Kidney glomerular epithelial cell (primary cell): Measurements from ENCODE around the gene PLIN4.
"Not testable (repeated sequence)": the region's sequence is repeated elsewhere in the genome, so short reads cannot be mapped to it uniquely, and the experiment has no call there.

Source experiments
- DNase-seq: peaks from one replicate; lab custom pipeline; 2025; lab: John Stamatoyannopoulos, UW

Gene PLIN4

DNA sequence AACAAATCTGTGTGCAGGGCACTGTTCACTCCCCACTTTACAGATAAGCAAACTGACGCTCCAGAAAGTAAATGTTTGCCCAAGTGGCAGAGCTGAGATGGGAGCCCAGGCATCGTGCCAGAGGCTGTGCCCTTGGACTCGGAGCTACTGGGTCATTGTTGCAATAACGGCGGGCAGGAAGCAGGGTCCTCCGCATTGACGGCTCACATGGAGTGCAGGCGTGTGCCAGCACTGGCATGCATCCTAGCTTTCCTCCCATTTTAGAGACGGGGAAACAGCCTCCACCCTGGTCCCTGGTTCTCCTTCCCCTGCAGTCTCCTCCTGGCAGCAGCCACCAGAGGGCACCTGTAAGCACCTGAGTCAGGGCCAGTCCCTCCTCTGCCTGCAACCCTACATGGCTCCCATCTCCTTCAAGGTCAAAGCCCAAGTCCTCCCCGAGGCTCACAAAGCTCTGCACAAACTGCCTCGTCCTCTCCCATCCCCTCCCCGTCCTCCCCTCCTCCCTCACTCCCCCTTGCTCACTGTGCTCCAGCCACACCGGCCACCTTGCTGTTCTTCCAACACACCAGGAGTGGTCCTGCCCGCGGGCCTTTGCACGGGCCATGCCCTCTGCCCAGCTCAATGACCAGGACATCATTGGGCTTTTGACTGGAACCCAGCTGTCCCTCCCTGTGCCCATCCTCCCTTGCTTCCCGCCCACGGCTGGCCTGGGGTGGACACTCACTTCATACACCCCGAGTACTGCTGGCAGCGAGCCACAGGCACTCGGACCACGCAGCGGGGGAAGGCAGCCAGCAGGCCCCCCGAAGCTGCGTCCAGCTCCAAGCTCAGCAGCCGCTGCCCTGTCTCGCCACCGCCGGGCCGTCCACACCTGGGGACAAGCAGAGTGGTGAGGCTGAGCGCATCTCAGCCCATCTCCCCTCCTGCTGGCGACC is 29.3 kb upstream of the PLIN4 start:
- no peak for DNase-seq

DNA sequence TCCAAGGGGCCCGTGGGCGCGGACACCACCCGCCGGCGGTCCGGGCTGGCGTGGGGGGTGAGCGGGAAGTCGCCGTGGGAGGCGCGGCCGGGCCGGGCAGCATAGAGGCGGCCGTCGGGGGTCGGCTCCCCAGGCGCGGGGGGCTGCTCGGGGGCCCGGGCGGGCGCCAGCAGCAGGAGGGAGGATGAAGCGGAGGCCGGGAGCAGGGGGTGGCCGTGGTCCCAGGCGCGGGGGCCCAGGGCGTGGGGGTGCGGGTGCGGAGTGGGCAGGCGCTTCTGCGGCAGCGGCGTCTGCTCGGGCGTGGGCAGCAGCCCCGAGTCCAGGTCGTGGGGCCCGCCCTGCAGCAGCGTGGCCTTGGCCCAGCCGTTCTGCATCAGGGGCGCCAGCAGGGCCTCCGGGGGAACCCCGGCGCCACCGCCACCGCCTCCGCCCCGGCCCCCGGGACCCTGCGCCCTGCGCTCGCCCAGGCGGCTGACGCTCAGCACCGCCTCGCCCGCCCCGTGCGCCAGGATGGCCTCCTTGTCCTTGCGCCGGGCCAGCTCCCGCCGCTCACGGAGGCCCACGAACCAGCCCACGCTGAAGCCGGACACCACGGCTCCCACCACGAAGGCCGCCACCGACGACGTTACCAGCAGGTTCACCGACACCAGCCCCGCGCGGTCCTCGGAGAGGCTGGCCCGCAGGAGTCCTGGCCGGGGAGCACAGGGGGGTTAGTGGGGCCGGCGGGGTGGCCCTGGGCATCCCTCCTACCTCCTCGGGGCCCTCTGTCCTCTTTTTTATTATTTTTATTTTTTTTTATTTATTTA is 25.8 kb upstream of the PLIN4 start:
- DNase-seq: no peak

DNA sequence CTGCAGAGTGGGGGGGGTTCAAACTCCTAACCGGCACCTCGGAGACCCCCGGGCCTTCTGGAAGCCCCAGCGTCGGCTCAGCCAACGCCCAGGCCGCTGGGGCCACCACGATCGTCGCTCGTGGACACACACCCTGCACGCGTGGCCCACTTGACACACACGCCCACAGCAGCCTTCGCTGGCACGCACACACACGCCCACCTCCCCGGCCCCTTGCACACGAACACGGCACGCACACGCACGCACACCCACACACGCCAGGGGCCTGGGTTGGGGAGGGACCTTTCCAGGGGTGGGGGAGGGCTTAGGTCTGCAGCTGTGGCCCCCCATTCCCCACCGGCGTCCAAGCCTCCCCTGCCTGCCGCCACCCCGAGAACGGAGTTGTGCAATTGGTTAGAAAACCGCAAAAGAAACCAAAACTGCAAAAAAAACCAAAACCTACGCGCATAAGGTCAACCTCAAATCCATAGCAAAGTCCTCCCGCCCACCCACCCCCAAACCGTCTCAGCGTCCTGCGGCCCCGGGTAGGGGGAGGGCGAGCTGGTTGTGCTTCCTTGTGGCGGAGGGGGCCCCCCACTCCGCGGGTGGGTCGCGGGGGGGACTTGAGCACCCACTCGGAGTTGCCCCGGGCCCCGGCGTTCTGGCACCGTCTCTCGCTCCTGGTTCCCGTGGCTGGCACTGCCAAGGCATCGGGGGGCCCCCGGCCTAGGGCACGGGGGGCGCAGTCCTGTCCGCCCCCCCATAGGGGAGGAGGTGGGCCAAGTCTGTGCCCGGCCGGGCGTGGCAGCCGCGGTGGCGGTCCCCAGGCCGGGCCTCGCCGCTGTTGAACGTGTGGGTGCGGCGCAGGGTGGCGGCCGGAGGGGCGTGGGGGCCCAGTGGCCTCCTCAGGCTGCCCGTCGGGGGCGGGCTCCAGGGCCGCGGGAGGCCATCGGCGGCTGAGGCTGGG is 24.9 kb upstream of the PLIN4 start:
- DNase-seq: no peak

DNA sequence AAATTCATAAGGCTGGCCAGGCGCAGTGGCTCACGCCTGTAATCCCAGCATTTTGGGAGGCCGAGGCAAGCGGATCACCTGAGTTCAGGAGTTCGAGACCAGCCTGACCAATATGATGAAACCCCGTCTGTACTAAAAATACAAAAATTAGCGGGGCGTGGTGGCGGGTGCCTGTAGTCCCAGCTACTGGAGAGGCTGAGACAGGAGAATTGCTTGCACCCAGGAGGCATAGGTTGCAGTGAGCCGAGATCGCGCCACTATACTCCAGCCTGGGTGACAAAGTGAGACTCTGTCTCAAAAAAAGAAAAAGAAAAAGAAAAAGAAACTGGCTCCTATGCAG is 23.5 kb upstream of the PLIN4 start:
- not testable (repeated sequence) for DNase-seq

DNA sequence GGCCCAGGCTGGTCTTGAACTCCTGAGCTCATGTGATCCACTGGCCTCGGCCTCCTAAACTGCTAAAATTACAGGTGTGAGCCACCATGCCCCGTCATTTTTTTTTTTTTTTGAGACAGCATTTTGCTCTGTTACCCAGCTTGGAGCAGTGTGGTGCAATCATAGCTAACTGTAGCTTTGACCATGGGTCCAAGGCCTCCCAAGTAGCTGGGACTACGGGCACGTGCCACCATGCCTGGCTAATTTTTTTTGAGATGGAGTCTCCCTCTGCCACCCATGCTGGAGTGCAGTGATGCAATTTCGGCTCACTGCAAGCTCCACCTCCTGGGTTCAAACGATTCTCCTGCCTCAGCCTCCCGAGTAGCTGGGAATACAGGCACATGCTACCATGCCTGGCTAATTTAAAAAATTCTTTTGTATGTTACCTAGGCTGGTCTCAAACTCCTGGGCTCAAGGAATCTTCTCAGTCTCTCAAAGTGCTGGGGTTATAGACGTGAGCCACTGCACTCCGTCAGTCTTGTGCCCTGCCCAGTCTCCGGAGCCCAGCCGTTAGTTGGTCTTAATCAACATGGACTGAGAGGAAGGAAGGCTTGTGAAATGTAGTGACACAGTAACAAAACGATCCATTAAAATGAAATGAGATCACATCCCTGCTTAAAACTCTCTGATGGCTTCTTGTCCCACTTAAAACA is 23.0 kb upstream of the PLIN4 start:
- DNase-seq: no peak

DNA sequence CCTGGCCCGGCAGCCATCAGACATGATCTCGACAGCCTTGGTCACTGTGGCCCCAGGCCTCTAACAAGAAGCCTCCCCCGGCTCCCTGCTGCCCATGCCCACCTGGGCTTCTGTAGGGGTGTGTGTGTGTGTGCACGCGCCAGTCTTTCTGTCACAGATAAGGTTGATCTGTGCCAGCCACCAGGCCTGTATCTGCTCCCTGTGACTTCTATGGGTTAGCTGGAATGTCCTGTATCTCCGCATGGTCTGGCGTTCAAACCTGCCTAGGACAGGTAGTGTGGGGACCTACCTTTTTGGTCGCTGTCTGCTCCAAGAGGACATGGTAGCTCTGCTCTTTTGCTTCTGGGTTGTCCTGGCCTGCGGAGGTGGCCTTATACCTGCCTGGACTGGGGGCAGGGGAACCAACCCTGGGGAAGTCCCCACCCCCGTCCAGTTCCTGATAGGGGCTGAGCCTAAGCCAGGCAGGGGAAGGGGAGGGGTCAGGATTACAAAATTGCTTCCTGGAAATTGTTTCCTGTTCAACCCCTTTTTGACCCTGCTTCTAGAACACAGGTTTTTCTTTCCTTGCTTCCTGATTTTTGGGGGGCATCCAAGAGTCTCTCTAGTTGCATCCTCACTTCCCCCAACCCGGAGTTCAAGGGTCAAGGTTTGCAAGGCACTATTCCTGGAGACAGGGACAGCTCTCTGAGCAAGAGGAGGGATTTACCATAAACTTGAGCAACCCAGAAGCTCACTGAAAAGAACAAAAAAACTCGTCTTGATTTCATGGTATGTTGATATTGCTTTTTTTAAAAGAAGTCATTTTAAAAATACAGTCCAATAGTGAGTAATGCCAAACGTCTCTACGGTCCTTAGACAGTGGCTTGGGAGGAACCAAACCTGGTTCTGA is 21.7 kb upstream of the PLIN4 start, which contains the start of gene LRG1:
TSS of gene LRG1 (minus strand) at position 344 of the 889 bp plus-strand sequence. CDS start at position 321, 23 bp downstream.
- DNase-seq: no peak

DNA sequence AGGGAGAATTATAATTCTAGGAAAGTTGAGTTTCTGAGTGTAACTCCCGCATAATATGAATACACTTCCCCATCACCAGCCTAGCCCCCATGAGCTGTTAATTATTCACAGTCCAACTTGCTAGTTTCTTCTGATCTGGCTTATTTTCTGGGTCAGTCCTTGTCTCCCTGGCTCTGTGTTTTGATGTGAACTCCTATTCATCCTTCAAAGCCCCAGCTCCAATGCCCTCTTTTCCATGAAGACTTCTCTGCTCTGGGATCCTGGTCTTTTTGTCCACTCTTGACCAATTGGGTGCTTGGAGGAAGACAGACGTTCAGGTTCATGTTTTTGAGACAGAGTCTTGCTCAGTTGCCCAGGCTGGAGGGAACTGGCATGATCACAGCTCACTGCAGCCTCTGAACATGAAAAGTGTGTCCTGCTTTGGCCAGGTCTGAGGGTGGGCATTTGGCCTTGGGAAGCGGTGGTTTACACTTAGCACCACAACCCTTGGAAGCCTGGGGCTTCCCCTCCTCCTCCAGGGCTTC is 20.9 kb upstream of the PLIN4 start:
- DNase-seq: no peak

DNA sequence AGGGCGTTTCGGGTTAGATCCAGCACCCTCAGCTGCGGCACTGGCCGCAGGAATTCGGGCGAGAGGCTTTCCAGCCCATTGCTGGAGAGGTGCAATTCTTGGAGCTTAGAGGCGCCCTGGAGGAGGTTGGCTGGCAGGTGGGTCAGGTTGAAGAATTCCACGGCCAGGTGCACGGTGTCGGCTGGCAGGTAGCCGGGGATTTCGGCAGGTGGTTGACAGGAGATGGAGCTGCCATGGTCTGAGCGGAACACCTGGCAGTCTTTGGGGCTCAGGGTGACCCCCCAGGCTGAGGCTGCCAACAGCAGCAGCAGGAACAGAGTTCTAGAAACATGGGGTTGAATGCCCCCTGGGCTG is 20.3 kb upstream of the PLIN4 start:
- no peak for DNase-seq

DNA sequence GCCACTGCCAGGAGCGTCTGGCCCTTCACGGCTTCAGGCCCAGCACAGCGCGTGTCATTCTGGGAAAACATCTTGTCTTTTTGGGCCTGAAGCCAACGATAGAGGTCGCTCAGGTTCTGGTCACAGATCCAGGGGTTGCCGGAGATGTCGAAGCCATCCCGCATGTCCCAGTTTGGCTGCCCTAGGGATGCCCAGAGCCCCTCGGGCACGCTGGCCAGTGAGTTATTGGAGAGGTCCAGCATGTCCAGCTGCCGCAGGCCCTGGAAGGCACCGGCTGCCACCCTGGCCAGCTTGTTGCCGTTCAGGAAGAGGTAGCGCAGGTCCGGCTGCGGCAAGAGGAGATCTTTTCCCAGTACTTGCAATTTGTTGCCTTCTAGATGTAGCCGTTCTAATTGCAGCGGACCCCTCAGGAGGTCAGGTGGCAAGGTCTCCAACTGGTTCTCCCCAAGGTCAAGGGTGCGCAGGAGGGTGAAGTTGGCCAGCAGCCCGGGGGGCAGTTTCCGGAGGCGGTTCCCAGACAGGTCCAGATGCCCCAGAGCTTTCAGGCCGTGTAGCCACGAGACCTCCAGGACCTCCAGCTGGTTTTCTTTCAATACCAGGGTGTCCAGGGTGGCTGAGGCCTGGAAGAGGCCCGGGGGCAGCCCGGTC is 19.8 kb upstream of the PLIN4 start:
- no peak for DNase-seq

DNA sequence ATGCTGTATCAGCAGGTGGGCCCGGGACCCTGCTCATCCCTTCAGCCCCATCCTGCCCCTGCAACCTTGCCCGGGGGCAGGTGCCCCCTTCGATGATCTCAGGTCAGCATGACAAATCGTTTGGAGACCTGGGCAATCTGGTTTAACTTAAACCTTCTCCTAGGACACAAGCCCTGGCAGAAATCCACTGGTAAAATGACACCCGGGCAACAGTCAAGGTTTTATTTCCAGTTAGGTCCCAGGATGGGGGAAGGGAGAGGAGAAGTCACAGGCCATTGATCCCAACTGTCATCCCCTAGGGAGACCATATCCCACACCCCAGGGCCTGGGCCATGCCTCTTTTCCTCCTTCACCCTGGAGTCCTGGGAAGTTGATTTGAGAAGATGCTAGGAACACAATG is 18.5 kb upstream of the PLIN4 start:
- no peak for DNase-seq

DNA sequence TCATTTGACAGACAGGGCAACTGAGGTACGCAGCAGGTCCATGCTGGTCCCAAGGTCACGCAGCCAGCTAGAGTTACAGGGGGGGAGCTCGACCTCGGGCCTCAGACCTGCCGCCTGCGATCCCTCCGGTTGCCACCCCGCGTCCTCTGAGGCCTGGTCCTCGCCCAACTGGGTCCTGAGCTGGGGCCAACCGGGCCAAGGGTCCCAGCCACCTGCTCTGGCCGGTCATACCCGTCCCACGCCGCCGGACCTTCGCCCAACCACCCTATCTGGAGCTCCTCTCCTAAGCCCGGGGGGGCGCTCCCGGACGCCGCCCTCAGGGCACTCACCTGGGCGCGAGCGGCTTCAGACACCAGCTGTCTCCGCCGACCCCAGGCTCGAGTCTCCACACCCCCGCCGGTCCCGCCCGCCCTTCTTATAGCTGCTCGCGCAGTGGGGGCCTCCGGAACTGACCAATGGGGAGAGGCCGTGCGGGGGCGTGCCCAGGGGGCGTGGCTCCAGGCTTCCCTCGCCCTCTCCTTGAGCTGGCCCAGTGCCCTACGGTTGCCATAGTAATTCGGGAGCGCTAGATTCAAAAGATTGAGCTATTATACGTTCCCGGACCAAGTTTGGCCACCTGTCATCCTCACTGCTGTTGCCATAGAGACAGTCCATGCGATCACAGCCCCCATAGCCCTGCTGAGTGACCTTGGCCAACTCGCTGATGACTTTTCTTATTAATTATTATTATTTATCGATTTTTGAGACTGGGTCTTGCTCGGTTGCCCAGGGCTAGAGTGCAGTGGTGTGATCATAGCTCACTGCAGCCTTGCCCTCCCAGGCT is 16.8 kb upstream of the PLIN4 start, which contains the start of gene PLIN5:
TSS of gene PLIN5 (minus strand) at position 389 of the 823 bp plus-strand sequence. CDS start 1,150 bp downstream, outside the sequence.
- no peak for DNase-seq

DNA sequence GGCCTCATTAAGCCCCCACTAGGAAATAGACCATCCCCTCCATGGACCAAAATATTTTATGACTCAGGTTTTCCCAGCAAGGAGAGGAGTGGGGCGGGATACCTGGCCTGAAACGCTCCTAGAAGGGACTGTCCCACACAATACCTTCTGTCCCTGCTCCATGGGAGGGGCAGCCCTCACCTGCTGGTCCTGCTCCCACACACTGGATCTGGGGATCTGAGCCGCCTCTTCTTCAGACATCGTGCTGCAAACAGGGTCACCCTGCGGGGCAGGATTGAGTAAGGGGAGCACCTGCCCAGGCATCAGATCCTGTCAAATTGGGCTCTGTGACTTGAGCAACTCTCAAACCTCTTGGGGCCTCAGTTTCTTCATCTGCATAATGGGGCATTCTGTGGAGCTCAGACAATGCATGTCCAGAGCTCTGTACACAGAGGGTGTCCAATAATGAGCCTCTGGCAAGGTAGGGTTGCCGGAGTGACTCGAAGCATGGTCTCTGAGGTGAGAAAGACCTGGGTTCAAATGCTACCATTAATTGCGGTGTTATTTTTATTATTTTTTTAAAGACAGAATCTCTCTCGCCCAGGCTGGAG is 15.6 kb upstream of the PLIN4 start:
- no peak for DNase-seq

DNA sequence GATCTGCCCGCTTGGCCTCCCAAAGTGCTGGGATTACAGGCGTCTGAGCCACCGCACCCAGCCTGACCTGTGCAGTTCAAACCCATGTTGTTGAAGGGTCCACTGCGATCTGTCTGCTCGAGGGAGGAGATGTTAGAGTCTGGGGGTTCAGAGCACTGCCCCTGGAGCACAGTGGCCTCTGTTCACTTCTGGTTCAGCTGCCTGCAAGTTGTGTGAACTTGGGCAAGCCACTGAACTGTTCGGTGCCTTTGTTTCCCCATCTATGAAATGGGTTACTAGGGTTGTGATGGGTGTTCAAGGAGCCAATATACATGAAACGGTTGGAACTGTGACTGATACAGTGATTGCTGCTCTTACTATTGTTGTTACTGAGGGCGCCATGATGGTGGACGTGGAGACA is 15.0 kb upstream of the PLIN4 start:
- no peak for DNase-seq

DNA sequence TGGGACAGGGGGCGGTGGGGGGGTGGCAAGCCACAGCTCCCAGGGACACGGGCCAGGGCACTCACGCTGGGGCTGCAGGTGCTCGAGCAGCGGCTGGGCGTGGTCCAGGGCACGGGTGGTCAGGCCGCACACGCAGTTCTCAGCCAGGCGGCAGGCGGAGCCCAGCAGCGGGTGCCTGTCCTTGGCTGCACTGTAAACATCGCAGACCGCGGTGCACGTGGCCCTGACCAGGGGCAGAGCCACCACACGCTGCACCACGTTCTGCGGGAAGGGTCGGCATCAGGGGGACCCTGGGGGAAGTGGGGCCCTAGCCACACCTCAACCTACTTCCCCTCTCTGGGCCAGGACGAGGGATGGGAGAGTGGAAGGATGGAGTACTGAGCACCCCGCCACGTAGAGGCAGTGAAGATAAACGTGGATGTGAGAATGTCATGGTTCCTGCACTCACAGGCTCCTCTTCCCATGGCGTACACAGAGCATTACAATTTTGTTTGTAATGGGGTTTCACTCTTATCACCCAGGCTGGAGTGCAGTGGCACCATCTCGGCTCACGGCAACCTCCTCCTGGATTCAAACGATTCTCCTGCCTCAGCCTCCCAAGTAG is 13.4 kb upstream of the PLIN4 start:
- DNase-seq: no peak

DNA sequence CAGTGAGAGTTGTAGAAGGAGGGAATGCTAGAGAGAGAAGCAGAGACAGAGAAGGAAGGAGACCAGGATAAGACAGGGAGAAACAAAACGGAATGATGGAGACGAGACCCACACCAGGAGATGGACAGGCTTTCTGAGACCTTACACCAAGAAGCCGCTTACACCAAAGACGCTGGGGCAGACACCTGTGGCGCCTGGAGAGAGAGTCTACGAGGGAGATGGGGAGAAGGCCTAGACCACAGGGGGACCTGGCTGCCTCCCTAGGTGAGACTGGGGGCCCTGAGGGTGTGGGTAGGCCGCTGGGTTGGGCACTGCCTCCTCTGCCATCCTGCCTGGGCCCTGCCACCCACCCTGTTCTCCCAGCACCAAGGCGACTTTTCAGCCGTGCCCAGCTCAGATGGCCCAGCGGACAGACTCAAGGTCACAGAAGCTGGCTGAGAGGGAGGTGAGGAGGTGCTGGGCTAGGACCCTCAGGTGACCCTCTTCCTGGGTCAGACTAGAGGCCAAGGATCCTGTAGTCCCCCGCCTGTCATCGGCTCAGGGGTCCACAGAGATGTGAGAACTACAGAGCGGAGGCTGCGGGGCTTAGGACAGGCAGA is 11.7 kb upstream of the PLIN4 start:
- no peak for DNase-seq

DNA sequence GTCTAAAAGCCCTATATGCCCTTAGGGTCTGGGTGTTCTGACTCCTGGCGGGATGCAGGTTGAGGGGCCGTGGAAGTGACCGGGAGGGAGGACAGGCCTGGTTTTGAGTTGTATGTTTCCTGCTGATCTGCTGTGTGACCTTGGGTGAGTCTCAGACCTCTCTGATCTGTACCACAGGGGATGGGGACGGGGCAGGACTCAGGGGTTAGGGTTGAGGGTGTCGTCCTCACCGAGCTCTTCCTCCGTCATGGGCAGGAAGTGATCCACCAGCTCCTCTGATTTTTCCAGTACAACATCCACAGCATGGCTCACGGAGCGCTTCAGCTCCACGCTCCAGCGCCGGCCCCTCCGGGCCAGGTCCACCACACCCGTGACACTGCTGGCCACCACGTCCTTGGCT is 10.6 kb upstream of the PLIN4 start:
- no peak for DNase-seq

DNA sequence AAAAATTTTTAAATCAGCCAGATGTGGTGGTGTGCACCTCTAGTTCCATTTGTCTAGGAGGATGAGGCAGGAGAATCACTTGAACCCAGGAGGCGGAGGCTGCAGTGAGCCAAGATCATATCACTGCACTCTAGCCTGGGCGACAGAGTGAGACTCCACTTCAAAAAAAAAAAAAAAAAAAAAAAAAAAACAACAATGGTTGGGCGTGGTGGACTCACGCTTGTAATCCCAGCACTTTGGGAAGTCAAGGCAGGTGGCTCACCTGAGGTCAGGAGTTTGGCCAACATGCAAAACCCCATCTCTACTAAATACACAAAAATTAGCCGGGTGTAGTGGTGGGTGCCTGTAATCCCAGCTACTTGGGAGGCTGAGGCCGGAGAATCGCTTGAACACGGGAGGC is 9.1 kb upstream of the PLIN4 start:
- not testable (repeated sequence) for DNase-seq
